ENCODE data around the gene ZNF175. TPM values are rescaled to one million over a fixed set of nuclear protein-coding genes. Genes with fewer than 3 reads are reported as not detected.

ZNF175 gene
- total RNA-seq, 2 donors from 2014 or later, result 10.8 to 11.3 TPM

GRCh38 chr19:51559240-51559639, 11.8 kb upstream of the ZNF175 start:
- no peak for DNase-seq
- Mint-ChIP-seq H3K27me3 (ENCODE audit: insufficient read depth) (peaks cover 59% of the 10 kb centered on the region), H3K4me3 (no peak overlapping the region), H3K36me3 (ENCODE audit: low read depth) (no peaks in the 10 kb centered on the region), H3K27ac (no peak overlapping the region), H3K4me1 (no peaks in the 10 kb centered on the region), H3K9me3 (no peaks in the 10 kb centered on the region)
- Histone ChIP-seq H3K27ac (ENCODE audit: low read depth, low read length) (no peak overlapping the region), H3K36me3 (ENCODE audit: control insufficient read depth, insufficient read depth, low read length) (no peaks in the 10 kb centered on the region), H3K4me1 (ENCODE audit: control insufficient read depth, insufficient read depth, low read length) (no peaks in the 10 kb centered on the region), H3K9me3 (ENCODE audit: control insufficient read depth, low read length) (no peaks in the 10 kb centered on the region), H3K27me3 (ENCODE audit: control insufficient read depth, insufficient read depth, low read length, poor library complexity, severe bottlenecking) (peaks cover 55% of the 10 kb centered on the region), H3K4me3 (ENCODE audit: low read length) (no peak overlapping the region), H3K9ac (ENCODE audit: extremely low read depth, low read length, poor library complexity, severe bottlenecking) (no peak overlapping the region)
- no peak for TF ChIP-seq CTCF (conservative IDR thresholded peaks at IDR 0.05)
- 84% methylated on average over 1 of the region's 1 CpG; no CpG with 5 or more reads in 1 of the 2 experiments for WGBS, 2 experiments (ENCODE audit: insufficient coverage in 1 of 2, insufficient read length in 1 of 2)

DNA sequence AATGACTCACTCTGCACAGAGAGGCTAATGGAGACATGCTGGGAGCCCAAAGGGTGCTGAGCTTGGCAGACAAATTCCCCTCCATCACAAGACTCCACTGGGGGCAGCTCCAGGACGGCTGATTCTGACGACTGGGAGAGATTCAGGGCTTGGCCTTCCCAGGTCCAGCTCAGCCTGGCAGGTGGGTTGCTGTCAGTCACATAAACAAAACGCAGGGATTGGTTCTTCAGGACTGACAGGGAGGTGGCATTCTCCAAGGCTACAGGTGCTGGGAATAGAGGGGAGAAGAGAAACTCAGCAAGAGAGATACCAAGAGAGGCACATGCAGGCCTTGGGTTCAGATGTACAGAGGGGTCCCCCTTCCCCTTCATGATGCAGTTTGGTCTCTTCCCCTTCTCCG, 10.7 kb upstream of the ZNF175 start:
- H3K9ac ChIP-seq (ENCODE audit: extremely low read depth, low read length, poor library complexity, severe bottlenecking), result no peak overlapping the region
- no peak for TF ChIP-seq CTCF (conservative IDR thresholded peaks at IDR 0.05)
- H3K9me3 ChIP-seq (ENCODE audit: control insufficient read depth, low read length), result no peaks in the 10 kb centered on the region
- H3K36me3 ChIP-seq (ENCODE audit: control insufficient read depth, insufficient read depth, low read length), result no peaks in the 10 kb centered on the region
- H3K9me3 Mint-ChIP-seq, result no peaks in the 10 kb centered on the region
- H3K27me3 ChIP-seq (ENCODE audit: control insufficient read depth, insufficient read depth, low read length, poor library complexity, severe bottlenecking), result peaks cover 65% of the 10 kb centered on the region
- no peak overlapping the region for H3K27ac Mint-ChIP-seq
- H3K4me1 Mint-ChIP-seq, result no peaks in the 10 kb centered on the region
- no peak for DNase-seq
- H3K4me1 ChIP-seq (ENCODE audit: control insufficient read depth, insufficient read depth, low read length), result no peaks in the 10 kb centered on the region
- no peak overlapping the region for H3K4me3 ChIP-seq (ENCODE audit: low read length)
- no peaks in the 10 kb centered on the region for H3K36me3 Mint-ChIP-seq (ENCODE audit: low read depth)
- no peak overlapping the region for H3K27ac ChIP-seq (ENCODE audit: low read depth, low read length)
- WGBS, 2 experiments (ENCODE audit: insufficient coverage in 1 of 2, insufficient read length in 1 of 2), result 33% methylated on average over 4 of the region's 4 CpGs; no CpG with 5 or more reads in 1 of the 2 experiments
- no peak overlapping the region for H3K4me3 Mint-ChIP-seq
- H3K27me3 Mint-ChIP-seq (ENCODE audit: insufficient read depth), result peaks cover 68% of the 10 kb centered on the region

- peaks cover 69% of the 10 kb centered on the region for H3K27me3 Mint-ChIP-seq (ENCODE audit: insufficient read depth)
- H3K9me3 Mint-ChIP-seq, result no peaks in the 10 kb centered on the region
- H3K27ac Mint-ChIP-seq, result no peak overlapping the region
- H3K4me3 Mint-ChIP-seq, result no peak overlapping the region
- Histone ChIP-seq H3K36me3 (ENCODE audit: control insufficient read depth, insufficient read depth, low read length) (no peaks in the 10 kb centered on the region), H3K4me3 (ENCODE audit: low read length) (no peak overlapping the region), H3K9ac (ENCODE audit: extremely low read depth, low read length, poor library complexity, severe bottlenecking) (no peak overlapping the region), H3K27ac (ENCODE audit: low read depth, low read length) (no peak overlapping the region), H3K9me3 (ENCODE audit: control insufficient read depth, low read length) (no peaks in the 10 kb centered on the region), H3K27me3 (ENCODE audit: control insufficient read depth, insufficient read depth, low read length, poor library complexity, severe bottlenecking) (peaks cover 80% of the 10 kb centered on the region), H3K4me1 (ENCODE audit: control insufficient read depth, insufficient read depth, low read length) (no peaks in the 10 kb centered on the region)
- peak; percentile 68 for TF ChIP-seq CTCF (conservative IDR thresholded peaks at IDR 0.05)
- WGBS, 2 experiments (ENCODE audit: insufficient coverage in 1 of 2, insufficient read length in 1 of 2), result 46% methylated on average over 6 of the region's 6 CpGs; no CpG with 5 or more reads in 1 of the 2 experiments
- H3K4me1 Mint-ChIP-seq, result no peaks in the 10 kb centered on the region
- no peaks in the 10 kb centered on the region for H3K36me3 Mint-ChIP-seq (ENCODE audit: low read depth)
- DNase-seq, result peak; percentile 55
Observed at GRCh38 chr19:51564791-51565190, 6.3 kb upstream of the ZNF175 start.
